GM21515 (cell line): ENCODE data around the gene PLAAT3.
"Not testable (repeated sequence)": the region's sequence is repeated elsewhere in the genome, so short reads cannot be mapped to it uniquely, and the experiment has no call there.

Source experiments
- ATAC-seq: cut with Tn5 transposase; IDR thresholded peaks from one replicate; pipeline ENCODE4 v1.9.1; 2021; ENCODE audit not compliant: unreplicated experiment

PLAAT3 gene

DNA sequence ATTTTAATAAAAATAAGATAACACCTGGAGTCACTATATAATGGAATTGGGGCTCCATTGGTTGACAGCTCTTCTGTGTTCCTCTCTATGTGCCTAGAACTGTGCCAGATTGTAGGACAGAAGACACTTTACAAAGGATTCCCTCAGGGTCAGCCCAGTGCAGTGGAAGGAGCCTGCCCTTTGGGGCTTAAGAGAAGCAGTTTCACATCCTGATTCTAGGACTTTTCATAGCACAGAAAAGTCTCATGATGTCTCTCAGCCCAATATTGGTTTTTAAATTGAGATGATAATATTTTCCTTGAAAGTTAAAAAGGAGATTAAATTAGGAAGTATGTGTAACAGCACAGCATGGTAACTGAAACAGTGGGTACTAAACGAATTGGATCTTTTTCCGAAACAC is 70.5 kb downstream of the PLAAT3 start:
- no peak for ATAC-seq

DNA sequence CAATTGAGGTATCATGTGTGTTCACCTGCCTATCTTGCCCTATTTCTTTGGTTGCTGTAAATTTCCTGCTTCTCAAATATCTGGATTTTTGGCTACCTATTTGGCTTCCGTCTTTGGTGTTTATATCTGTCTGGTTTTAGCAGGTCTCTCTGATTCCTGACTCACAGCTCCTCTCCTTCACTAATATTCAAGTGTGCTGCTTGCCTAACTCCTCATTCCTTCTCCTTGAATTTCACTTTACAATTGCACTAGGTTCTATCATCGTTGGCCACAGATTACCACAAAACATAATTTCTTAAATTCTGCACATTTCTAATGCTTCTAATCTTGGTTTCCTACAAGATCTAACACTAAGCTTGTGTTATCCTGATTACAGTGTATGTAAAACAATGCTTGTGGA is 71.7 kb downstream of the PLAAT3 start:
- not testable (repeated sequence) for ATAC-seq

DNA sequence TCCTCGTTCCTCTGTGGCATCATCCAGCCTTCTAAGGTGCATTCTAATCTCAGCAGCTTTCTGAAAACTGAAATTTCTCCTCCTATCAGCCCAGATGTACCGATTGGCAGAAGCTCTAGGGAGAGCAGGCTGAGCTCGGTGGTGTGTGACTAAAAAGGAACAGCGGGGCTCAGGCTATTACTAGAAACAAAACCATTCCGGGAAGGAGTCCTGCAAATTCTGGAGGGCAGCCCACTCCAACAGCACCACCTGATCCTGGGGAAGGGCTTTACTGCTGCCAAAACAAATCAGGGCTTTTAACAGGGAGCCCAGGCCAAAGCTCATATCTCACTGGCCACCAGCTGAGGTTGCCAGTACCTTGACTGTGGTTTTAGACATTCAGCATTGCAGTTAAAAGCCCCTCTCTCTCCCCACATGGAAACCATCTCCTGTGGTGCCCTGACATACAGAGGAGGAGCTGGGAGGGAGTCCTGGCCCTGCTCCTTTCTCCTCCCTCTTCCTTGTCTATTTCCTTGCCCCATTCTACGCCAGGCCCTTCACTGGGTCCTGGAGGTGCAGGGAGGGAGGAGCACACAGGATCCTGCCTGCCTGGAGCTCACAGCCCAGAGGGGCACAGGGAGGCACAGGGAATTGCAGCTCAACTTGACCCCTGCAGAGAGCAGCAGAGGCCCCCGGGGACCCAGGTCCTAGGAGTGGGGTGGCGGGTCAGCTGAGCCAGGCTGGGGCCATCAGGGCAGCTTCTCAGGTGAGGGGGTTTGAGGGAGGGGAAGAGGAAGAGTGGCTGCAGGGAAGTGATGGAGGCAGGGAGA is 76.7 kb downstream of the PLAAT3 start:
- ATAC-seq = no peak

DNA sequence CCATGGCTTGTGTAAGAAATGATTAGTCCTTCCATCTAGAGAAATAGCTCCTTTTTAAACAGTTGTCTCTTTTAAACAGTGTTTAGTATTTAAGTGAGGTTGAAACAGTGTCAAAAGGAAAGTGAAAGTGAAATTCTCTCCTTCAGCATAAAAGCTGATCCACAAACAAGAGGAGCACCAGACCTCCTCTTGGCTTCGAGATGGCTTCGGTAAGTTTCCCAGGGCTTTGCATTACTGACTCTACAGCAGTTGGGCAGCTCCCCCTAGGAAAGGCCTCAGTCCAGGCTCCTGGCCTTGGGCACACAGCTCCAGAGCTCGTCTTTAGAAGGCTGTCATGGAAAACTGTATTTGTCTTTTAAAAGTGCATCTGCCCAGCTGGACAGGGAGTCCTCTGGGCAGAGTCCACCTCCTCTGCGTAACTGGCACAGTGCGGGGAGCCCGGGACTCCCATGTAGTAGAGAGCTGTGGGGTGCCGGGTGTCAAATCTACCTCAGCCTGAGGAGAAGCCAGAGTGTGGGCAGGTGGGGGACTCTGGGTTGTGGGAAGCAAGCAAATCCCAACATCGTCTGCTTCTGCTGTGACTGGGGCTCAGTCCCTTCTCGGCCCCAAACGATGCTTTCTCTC is 77.5 kb downstream of the PLAAT3 start, which contains the start of gene PLAAT4:
TSS of gene PLAAT4 (plus strand) at position 140 of the 624 bp plus-strand sequence. CDS start at position 201, 61 bp downstream.
- ATAC-seq = no peak

DNA sequence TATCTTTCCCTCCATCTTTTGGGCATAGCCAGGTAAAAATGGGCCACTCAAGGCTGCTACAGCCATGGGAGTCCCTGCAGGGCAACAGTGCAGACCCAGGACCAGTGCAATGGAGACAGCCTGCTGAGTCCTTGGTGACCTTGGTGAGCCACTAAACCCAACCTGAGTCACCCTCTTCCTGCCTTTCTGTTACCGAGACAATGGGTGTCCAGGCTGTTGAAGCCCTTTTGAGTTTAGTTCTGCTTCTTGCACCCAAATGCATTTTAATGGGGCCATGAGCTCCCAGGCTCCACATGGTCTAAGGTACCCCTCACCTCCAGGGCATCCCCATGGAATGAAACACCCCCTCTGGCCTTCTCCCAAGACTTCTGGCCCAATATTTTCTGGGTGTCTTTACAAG is 78.5 kb downstream of the PLAAT3 start:
- no peak for ATAC-seq

DNA sequence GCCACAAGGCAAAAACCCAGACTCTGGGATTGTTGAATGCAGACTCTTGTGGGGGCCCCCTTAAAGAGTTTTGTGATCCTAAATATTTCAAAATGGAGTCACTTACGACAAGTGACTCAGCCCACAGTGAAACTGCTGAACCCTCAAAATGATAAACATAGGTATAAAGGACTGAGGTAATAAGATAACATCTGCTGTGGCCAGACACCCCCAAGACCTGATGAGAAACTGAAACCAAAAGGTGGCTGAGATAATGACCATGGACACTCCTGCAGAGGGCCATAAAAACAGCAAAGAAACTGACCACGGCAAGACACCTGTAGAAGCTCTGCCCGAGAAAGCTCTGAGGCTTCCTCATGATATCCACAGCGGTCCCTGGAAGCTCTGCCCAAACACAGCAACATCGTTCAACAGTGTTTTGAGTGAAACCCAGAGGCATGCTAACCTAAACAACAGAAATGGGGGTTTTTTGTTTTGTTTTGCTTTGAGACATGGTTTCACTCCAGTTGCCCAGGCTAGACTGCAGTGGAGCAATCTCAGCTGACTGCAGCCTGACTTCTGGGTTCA is 79.3 kb downstream of the PLAAT3 start:
- ATAC-seq = no peak

DNA sequence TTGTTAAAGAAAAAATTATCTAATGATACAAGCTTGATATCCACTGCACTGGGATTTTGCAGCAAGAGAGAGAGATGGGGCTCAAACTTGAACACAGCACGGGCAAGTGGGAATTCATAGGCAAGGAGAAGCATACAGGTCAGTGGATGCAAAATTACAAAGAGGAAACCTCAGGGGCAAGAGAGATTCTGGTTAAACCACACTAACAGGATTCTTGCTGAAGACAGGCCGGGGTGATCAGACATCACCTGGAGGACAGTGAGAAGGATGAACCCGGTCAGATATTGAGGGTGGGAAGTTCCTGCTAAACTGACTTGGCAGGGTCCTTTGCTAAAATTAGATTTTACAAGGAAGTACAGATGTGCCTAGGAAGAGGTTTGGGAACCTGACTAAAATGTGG is 80.2 kb downstream of the PLAAT3 start:
- no peak for ATAC-seq

DNA sequence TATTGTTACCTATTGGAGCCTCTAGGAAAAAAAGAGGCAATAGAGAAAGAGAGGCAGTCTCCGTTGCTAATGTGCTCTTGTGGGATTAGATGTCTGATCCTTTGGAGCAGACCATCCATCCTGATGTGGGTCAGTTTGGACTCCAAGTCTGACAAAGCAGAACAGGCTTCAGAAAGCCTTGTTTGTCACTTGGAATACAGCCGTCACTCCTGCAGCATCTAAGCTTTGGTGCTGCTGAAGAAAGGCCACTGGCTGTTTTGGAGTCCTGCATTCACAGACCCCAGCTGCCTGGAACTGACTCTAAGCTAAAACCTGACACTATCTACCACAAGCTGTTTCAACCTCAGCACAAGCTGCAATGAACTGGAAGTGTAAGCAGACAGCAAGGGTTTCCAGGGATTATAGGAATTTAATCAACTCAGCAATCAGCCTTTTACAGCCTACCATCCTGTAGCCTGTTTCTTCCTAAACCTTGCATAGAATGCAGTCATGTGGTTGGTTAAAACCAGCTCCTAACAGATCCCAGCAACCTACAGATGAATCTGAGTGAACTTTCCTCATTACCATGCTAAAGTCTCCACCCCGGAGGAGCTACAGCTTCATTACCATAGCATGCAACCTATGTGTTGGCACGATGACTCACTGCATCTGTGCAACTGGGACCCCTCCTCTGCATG is 81.3 kb downstream of the PLAAT3 start:
- no peak for ATAC-seq

DNA sequence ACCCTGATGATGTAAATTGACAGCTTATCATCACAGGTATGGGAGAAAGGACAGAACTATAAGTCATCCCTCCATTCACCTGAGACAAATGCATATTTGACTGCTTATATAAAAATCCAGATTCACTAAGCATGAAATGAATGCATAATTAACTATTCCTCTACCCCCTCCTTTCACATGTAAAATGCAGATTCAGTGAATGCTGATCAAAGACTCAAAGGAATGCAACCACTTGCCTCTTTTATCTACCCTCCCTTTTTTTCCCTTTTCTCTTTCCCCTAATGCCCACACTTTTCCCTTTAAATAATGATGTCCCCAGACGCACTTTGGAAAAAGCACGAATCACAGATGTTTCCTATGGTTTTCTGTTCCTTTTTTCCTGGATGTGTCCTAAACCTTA is 82.1 kb downstream of the PLAAT3 start:
- ATAC-seq = no peak

DNA sequence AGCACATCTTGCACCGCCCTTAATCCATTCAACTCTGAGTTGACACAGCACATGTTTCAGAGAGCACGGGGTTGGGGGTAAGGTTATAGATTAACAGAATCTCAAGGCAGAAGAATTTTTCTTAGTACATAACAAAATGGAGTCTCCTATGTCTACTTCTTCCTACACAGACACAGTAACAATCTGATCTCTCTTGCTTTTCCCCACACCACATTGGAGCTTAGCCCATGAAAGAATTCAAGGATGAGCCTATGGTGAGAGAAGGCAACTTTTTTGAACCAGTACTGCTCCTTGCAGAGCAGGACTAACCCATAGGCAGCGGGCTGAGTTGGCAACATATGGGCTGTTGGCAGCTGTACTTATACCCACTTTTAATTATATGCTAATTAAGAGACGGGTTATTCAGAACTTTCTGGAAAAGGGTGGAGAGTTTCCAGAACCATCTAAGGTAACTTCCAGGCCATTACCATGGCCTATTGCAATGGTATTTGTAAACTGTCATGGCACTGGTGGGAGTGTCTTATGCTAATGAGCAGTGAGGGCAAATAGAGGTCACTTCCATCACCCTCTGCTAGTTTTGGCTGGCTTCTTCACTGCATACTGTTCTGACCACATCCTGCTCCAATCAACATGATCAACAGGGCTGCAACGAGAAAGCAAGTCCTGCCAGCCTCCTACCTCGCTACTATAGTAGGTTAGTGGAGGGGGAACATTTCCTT is 83.0 kb downstream of the PLAAT3 start:
- peak; percentile 81 for ATAC-seq

DNA sequence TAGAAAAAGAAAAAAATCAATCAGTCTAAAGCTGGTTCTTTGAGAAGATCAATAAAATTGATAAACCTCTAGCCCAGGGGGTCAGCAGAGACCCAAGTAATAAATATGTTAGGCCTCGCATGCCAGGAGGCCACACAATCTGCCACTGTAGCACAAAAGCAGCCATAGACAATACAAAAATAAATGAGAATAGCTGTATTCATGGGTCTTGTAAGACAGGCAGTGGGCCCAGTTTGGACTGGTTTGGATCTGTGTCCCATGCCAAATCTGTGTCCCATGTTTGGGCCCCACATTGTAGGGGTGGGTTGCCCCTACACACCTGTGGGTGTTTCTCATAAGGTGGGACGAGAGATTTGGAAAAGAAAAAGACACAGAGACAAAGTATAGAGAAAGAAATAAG is 84.2 kb downstream of the PLAAT3 start:
- ATAC-seq = no peak

DNA sequence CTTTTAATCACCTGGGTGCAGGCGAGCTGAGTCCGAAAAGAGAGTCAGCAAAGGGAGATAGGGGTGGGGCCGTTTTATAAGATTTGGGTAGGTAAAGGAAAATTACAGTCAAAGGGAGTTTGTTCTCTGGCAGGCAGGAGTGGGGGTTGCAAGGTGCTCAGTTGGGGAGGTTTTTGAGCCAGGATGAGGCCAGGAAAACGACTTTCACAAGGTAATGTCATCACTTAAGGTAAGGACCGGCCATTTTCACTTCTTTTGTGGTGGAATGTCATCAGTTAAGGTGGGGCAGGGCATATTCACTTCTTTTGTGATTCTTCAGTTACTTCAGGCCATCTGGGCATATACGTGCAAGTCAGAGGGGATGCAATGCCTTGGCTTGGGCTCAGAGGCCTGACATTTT is 84.9 kb downstream of the PLAAT3 start:
- not testable (repeated sequence) for ATAC-seq

DNA sequence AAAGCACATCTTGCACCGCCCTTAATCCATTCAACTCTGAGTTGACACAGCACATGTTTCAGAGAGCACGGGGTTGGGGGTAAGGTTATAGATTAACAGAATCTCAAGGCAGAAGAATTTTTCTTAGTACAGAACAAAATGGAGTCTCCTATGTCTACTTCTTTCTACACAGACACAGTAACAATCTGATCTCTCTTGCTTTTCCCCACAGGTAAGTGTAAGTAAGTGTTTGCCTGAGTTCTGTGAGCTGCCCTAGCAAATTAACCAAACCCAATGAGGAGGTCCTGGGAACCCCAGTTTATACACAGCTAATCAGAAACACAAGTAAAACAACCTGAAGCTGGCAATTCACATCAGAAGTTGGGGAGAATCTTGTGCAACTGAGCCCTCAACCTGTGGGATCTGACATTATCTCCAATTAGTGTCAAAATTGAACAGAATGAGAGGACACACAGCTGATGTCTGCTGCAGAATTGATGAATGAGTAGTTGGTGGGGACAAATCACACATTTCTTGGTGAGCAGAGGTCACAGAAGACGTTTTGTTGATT is 85.4 kb downstream of the PLAAT3 start:
- ATAC-seq = not testable (repeated sequence)

DNA sequence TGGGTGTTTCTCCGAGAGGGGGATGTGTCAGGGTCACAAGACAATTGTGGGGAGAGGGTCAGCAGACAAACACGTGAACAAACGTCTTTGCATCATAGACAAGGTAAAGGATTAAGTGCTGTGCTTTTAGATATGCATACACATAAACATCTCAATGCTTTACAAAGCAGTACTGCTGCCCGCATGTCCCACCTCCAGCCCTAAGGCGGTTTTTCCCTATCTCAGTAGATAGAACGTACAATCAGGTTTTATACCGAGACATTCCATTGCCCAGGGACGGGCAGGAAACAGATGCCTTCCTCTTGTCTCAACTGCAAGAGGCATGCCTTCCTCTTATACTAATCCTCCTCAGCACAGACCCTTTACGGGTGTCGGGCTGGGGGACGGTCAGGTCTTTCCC is 86.1 kb downstream of the PLAAT3 start:
- ATAC-seq = not testable (repeated sequence)

DNA sequence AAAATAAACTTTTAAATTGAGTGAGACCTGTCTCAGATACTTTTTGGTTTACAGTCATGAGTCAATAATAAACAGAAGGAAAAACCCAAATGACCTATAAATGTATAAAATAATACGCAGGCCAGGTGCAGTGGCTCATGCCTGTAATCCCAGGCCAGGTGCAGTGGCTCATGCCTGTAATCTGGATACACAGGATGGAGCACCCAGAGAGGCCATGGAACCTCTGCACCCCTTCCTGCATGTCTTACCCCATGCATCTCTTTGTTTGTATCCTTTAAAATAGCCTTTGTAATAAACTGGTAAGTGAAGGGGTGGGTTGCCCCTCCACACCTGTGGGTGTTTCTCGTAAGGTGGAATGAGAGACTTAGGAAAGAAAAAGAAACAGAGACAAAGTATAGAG is 86.6 kb downstream of the PLAAT3 start:
- no peak for ATAC-seq
